Glutamatergic neuron (in vitro differentiated cells): ENCODE data around the gene MBD1. TPM values are rescaled to one million over a fixed set of nuclear protein-coding genes. Genes with fewer than 3 reads are reported as not detected.
"Not testable (repeated sequence)": the region's sequence is repeated elsewhere in the genome, so short reads cannot be mapped to it uniquely, and the experiment has no call there.

Experiments
- DNase-seq: peaks from one replicate; pipeline ENCODE4 v3.0.0; 2022
- H3K27ac Mint-ChIP-seq: one replicate; pipeline ENCODE4 v1.8.0; 2020; ENCODE audit warnings: mild to moderate bottlenecking, mixed read lengths, inconsistent platforms; ENCODE audit not compliant: unreplicated experiment
- H3K27me3 Mint-ChIP-seq: one replicate; pipeline ENCODE4 v1.8.0; 2020; ENCODE audit warnings: mild to moderate bottlenecking, moderate library complexity, mixed read lengths, inconsistent platforms; ENCODE audit not compliant: unreplicated experiment
- H3K36me3 Mint-ChIP-seq: one replicate; pipeline ENCODE4 v1.8.0; 2020; ENCODE audit warnings: mild to moderate bottlenecking, mixed read lengths, inconsistent platforms; ENCODE audit not compliant: unreplicated experiment
- H3K4me1 Mint-ChIP-seq: one replicate; pipeline ENCODE4 v1.8.0; 2020; ENCODE audit warnings: mild to moderate bottlenecking, low read depth, mixed read lengths, inconsistent platforms; ENCODE audit not compliant: unreplicated experiment
- H3K4me3 Mint-ChIP-seq: one replicate; pipeline ENCODE4 v1.8.0; 2020; ENCODE audit warnings: mild to moderate bottlenecking, mixed read lengths, inconsistent platforms; ENCODE audit not compliant: unreplicated experiment
- H3K9me3 Mint-ChIP-seq: one replicate; pipeline ENCODE4 v1.8.0; 2020; ENCODE audit warnings: mild to moderate bottlenecking, moderate library complexity, mixed read lengths, inconsistent platforms; ENCODE audit not compliant: unreplicated experiment
- CTCF ChIP-seq: fragments of 200-600 bp; sonication (generic); IDR thresholded peaks from one replicate; pipeline ENCODE4 v1.5.0; 2021; ENCODE audit not compliant: partially characterized antibody, unreplicated experiment
- total RNA-seq: library from RNA; stranded (reverse); fragmentation: NEBNext Ultra II Directional; extraction: Animal tissue kit (Norgen Biotek cat#: 25700); gene quantifications from one replicate; pipeline ENCODE4 v1.2.1, GENCODE V29; 2021; ENCODE audit not compliant: unreplicated experiment

The MBD1 gene
- total RNA-seq, 1 donor from 2014 or later = 91.0 TPM

- Mint-ChIP-seq H3K27ac (no peak overlapping the region), H3K4me3 (no peak overlapping the region), H3K4me1 (no peaks in the 10 kb centered on the region), H3K27me3 (no peaks in the 10 kb centered on the region), H3K36me3 (no peaks in the 10 kb centered on the region), H3K9me3 (no peaks in the 10 kb centered on the region)
- TF ChIP-seq CTCF = no peak
- no peak for DNase-seq
These were observed 32.6 kb upstream of the MBD1 start for GRCh38 chr18:50313873-50314460.

GRCh38 chr18:50313031-50313607, 31.8 kb upstream of the MBD1 start:
- Mint-ChIP-seq H3K27ac (no peak overlapping the region), H3K4me1 (no peaks in the 10 kb centered on the region), H3K27me3 (no peaks in the 10 kb centered on the region), H3K4me3 (no peak overlapping the region), H3K36me3 (no peaks in the 10 kb centered on the region), H3K9me3 (no peaks in the 10 kb centered on the region)
- no peak for DNase-seq
- TF ChIP-seq CTCF = no peak

GRCh38 chr18:50312296-50313030, 31.1 kb upstream of the MBD1 start:
- no peak overlapping the region for H3K27ac Mint-ChIP-seq
- H3K4me1 Mint-ChIP-seq = peaks cover 2% of the 10 kb centered on the region
- no peaks in the 10 kb centered on the region for H3K36me3 Mint-ChIP-seq
- H3K9me3 Mint-ChIP-seq = no peaks in the 10 kb centered on the region
- no peaks in the 10 kb centered on the region for H3K27me3 Mint-ChIP-seq
- TF ChIP-seq CTCF = no peak
- no peak for DNase-seq
- H3K4me3 Mint-ChIP-seq = no peak overlapping the region

GRCh38 chr18:50311650-50312049, 30.3 kb upstream of the MBD1 start:
- H3K4me1 Mint-ChIP-seq = peaks cover 2% of the 10 kb centered on the region
- no peak overlapping the region for H3K4me3 Mint-ChIP-seq
- no peaks in the 10 kb centered on the region for H3K36me3 Mint-ChIP-seq
- TF ChIP-seq CTCF = no peak
- no peaks in the 10 kb centered on the region for H3K27me3 Mint-ChIP-seq
- DNase-seq = no peak
- H3K27ac Mint-ChIP-seq = no peak overlapping the region
- no peaks in the 10 kb centered on the region for H3K9me3 Mint-ChIP-seq

- no peak for TF ChIP-seq CTCF
- Mint-ChIP-seq H3K9me3 (no peaks in the 10 kb centered on the region), H3K27ac (no peak overlapping the region), H3K36me3 (no peaks in the 10 kb centered on the region), H3K4me3 (no peak overlapping the region), H3K4me1 (peaks cover 2% of the 10 kb centered on the region), H3K27me3 (peaks cover 2% of the 10 kb centered on the region)
- no peak for DNase-seq
These were observed 28.8 kb upstream of the MBD1 start for GRCh38 chr18:50310080-50310479.

GRCh38 chr18:50308851-50309250, 27.5 kb upstream of the MBD1 start:
- H3K9me3 Mint-ChIP-seq, H3K27ac Mint-ChIP-seq, DNase-seq, H3K4me3 Mint-ChIP-seq, H3K36me3 Mint-ChIP-seq, H3K27me3 Mint-ChIP-seq, H3K4me1 Mint-ChIP-seq: not testable (repeated sequence)
